Superior temporal gyrus (tissue), 1 donor: ENCODE results near the gene MSMP.
A peak's percentile ranks its signal among the peaks of the same experiment; 100 is the strongest.

Source experiments
- DNase-seq: peaks from one replicate; pipeline ENCODE4 v3.0.0-alpha.2; 2016; ENCODE audit errors: extremely low spot score

MSMP gene, protein sequence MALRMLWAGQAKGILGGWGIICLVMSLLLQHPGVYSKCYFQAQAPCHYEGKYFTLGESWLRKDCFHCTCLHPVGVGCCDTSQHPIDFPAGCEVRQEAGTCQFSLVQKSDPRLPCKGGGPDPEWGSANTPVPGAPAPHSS

DNA sequence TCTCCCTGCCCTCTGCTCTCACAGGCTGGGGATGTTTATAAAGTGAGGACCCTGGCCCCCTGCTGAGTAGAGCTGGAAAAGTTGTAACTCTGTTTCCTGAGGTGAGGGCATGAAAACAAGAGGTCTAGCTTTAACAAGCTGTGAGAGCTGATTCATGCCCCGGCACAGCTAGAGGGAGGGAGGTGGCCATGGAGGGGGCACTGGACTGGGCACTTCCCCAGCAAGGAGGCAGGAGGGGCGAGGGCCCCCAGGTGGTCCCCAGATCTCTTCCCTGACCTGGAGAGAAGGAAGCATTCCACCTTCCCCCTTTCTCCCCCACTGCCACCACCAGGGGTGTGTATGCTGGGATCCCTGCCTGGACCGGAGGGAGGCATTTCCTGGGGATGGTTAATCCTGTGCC lies at the start of gene MSMP:
Gene MSMP (minus strand): TSS at position 13 of the 400 bp plus-strand sequence. CDS start 147 bp downstream, outside the sequence.
- no peak for DNase-seq

DNA sequence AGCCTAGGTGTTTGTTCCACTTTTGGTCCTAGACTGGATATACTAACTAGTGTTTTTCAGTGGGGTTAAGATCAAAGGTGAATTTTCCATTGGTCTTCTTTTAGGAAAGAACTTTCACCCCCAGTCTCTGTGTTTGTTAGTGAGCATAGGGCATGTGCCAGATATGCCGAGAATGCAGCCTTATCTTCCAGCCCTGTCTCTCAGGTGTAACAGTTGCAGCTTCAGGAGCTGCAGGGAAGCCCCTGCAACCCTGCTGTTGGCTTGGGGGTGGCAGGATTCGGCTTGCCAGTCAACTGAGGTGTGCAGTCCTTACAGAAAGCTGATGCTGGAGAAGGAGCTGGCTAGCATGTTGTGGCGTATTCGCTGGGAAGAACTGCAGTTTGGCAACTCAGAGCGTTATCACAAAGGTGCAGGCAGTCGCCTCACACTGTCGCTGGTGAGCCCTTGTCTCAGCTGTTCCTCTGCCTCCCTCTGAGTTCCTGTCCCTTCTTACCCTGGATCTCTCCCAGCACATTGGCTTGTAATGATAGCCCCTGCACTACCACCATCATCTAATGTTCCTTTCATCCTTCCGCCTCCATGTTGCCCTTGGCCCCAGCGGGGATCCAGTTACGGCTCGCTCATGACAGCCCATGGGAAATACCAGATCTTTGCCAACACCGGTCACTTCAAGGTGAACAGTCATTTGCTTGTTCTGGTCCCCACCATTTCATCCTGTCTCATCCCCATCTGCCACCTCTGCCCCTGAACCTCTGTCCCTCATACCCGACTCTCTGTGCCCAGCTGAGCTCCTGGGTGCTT lies 47.5 kb upstream of the MSMP start:
- no peak for DNase-seq

DNA sequence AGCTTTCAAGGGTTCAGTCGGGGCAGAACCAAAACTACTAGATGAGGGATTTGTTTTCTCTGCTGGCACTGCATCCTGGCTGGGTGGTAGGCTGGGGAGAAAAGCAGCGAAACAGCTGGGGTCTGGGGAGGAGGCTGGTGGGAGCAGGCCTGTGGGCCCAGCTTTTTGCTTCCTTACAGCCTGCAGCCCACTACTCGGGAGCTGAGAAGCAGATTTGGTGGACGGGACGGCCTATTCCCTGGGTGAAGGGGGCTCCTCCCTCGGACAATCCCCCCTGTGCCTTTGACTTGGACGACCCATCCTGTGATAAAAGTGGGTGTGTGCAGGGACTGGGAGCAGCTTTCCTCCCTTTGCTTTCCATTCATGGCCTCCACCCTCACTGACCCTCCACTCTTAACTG lies 46.5 kb upstream of the MSMP start:
- DNase-seq, result no peak

DNA sequence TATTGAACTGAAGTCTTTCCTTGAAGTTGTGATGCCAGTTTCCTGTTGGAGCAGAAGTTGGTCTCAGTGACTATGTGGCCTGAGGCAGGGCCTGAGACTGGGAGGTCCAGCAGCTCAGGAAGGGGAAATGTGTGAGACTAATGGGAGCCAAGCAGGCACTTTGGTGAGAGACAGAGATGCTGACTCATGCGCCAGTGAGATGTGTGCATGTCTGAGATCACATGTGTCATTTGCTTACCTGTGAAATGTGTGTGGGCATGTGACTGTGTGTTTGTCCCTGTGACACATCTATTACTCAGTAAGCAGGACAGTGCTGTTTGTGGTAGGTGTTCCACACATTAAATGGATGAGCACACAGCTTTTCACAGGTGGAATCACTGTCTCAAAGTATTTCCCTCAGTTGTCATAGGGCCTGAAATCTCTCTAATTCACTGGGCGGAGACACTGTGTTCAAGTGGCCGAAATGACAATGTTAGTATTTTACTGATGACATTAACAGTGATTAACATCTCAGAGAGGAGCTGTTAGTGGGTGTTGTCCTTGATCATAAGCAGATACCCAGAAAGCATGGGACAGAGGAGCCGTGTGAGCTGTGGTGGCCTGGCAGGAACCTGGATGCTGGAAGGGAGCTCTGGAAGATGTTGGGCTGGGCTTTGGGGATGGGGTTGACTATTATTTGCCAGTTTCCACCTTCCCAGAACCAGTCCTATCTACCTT lies 44.7 kb upstream of the MSMP start:
- DNase-seq, result no peak

DNA sequence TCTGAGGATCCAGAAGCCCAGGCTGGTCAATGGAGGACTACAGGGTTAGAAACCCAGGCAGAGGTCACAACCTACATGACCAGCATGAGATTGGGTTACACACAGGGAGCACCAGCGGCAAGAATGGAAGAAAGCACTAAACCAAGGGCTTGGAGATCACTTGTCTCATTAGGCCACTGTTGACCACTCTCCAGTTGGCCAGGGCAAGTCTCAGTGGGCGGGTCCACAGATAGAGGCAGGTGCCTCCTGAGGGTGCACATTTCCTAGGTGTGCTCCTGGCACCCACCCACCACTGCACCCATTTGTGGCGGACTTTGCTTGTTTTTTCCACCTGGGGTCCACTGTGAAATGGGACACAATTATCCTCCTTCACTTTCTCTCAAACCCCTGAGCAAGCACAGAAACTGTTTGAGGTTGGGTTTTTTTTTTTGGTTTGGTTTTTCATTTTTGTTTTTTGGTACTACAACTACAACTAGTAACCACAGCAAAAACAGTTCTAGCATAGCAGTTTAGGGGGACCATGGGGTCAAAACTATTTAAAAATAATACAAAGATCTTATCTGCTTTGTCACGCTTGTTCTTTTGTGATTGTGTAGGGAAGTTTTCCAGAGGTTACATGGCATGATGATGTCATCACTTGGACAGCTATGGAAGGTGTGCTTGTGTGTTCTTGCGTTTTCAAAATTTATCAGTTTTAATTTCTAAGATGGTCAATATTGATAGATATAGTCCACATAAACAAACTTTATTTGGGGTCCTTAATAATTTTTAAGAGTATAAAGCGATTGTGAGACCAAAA lies 43.4 kb upstream of the MSMP start:
- no peak for DNase-seq

DNA sequence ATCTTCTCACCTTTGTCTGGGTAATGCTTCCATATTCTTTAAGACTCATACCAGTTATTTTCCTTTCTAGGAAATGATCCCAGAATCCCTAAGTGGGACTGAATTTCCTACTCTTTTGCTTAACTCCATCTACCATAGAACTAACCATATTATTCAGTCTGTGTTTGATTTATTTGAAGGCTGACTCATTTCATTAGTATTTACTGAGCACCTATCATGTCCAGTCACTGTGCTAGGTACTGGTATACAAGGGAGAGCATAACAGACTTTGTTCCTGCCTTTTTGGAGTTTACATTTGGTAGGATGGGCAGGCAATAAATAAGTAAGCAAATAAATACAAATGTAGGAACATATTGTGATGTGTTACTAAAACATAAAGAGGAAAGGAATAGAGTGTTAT lies 41.6 kb upstream of the MSMP start:
- no peak for DNase-seq

DNA sequence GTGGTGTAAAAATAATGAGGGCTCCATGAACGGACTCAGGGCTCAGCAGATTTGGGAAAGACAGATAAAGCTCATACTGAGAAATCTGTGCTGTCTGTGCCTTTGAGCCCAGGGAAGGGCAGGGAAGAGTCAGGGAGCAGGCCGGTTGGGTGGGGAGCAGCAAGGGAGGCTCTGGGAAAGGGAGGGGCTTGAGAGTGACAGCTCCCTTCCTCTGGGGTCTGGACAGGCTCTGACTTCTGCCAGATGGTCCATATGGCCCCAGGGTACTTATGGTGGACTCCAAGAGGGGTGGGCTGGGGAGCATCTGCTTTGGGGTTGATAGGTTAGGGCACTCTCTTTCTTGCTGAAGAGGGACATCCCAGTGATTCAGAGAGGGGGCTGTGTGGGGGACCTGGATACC lies 39.4 kb upstream of the MSMP start:
- no peak for DNase-seq

DNA sequence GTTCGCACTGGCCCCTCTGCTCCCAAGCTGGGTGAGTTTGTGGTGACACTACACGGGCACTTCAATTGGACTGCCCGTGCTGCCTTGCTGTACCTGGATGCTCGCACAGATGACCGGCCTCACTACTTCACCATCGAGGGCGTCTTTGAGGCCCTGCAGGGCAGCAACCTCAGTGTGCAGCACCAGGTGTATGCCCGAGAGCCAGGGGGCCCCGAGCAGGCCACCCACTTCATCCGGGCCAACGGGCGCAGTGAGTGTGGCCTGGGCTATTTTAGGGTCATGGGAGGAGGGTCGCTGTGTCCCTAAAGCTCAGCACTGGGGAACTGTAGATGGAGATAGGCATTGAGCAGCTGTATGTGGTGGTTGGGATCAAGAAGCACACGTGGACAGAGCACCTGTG lies 38.8 kb upstream of the MSMP start:
- no peak for DNase-seq

DNA sequence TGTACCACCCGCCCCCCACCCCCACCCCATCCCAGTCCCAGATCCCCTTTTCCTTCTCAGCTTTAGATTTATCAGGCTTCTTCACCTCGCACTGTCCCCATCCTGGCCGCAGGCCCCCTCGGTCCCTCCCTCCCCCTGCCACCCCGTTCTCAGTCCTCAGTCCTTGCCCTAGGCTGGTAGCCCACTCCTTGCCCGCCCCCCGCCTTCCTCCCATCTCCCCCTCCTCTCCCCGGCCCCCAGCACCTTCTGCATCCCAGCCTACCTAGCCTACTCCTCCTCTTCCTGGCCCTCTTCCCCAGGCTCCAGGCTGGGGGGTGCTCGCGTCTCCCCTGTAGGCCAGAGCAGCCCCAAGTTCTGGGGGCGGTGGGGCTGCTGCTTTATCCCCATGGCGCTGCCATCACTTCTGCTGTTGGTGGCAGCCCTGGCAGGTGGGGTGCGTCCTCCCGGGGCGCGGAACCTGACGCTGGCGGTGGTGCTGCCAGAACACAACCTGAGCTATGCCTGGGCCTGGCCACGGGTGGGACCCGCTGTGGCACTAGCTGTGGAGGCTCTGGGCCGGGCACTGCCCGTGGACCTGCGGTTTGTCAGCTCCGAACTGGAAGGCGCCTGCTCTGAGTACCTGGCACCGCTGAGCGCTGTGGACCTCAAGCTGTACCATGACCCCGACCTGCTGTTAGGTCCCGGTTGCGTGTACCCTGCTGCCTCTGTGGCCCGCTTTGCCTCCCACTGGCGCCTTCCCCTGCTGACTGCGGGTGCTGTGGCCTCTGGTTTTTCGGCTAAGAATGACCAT lies 38.1 kb upstream of the MSMP start:
- DNase-seq, result no peak

DNA sequence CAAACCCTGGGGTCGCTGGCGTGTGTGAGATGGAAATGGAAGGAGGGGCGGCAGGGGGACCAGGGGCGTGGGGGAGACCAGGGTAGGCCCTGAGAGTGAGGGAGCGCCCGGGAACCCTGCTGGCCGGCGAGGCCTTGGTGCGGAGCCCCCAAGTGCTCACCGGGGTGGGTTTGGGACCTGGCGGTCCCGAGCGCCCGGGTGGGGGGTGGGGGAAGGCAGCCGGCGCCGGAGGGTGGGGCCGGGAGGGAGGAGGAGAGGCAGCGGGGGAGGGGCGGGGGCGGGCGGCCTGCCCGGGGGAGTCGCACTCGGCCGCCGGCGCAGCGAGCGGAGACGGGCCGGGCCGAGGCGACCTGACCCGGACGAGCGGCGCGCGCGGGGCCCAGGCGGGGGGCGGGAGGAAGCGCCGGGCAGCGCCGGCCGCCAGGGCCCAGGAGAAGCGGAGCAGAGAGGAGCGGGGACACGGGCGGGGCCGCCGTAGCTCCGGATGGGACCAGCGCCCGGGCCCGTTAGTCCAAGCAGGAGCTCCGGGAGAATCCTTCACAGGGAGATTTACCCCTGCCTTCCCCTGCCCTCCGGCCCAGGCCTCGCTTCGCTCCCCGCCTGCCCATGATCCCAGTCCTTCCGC lies 37.3 kb upstream of the MSMP start, which contains the start of gene NPR2:
Gene NPR2 (plus strand): TSS at position 295 of the 625 bp plus-strand sequence. CDS start 818 bp downstream, outside the sequence.
- no peak for DNase-seq

DNA sequence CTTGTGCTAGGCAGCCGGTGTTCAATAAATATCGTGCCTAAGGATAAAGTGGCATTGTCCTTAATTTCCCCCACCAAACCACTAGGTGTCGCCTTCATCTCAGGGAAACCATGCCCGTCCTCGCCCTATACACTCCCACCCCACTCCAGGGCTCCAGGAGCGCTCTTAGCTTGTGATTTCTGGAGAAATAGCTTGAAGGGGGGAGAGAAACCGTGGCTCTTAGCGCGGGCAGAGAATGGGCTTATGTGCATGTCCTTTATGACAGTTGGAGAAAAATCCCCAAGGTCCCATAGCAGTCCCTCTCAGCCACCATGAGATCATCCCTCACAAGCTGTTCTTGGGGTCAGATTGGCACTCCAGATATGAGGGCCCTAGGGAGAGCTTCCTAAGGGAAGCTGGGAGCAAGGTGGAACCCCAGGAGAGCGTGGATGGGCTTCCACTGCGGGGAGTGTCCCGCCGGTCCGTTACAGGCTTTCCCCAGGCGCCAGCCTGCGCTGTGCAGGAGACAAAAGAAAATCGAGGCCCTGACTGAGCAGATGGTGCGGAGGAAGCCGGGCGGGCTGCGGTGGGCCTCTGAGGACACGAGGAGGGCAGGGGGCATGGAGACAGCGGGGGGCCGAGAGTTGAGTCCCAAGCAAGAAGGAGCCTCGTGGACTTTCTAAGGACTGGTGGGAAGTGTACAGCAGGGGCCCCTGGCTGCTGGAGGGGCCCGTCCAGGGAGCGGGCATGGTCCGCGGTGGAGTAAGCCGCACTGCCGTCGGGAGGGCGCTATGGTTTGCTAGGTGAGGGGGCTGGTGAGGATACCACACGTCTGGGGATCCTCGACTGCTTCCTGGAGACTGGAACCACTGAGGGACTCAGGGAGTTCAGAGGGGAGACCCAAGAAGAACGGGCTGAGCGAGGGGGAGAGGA lies 36.6 kb upstream of the MSMP start:
- DNase-seq, result peak; percentile 90

DNA sequence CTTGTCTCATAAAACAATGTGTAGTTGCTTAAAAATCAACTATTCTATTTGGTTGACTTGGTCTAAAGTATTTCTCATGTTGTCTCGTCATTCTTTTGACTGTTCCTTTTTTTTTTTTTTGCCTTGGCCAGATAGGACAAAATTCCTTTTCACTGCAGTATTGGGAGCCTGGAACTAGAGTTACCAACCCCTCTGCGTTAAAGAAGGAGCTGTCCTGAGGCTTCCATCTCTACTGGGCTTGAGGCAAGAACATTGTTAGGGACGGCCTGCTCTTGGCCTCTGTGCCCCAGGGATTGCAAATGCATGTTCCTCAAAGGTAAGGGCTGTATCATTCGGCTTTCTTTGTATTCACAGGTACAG lies 35.9 kb upstream of the MSMP start:
- DNase-seq, result no peak

DNA sequence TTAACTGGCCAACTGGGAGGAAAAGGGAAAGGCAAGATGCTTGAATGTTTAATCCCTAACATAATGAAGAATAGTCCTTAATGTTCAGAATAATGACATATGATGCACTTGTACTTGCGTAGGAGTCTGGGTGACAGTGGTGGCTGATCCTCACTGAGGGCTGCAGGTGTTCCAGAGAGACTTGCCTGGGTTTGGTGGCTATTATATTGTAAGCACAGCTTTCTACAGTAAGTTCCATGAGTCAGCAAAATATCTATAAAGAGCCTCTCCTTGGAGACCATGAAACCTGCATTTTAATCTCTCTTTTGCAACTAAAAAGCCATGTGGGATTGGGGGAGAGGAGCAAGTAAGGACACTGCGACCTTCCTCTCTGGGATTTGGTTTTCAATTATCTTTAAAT lies 35.5 kb upstream of the MSMP start:
- no peak for DNase-seq

DNA sequence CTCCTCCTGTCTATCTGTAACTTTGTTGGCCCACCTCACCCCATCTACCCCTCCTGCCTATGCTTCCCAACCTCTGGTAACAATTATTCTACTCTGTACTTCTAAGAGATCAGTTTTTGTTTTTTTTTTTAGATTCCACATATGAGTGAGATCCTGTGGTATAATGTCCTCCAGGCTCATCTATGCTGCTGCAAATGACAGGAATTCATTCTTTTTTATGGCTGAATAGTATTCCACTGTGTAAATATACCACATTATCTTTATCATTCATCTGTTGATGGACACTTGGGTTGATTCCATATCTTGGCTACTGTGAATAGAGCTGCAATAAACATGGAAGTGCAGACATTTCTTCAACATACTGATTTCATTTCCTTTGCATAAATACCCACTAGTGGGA lies 29.3 kb upstream of the MSMP start:
- DNase-seq, result no peak

DNA sequence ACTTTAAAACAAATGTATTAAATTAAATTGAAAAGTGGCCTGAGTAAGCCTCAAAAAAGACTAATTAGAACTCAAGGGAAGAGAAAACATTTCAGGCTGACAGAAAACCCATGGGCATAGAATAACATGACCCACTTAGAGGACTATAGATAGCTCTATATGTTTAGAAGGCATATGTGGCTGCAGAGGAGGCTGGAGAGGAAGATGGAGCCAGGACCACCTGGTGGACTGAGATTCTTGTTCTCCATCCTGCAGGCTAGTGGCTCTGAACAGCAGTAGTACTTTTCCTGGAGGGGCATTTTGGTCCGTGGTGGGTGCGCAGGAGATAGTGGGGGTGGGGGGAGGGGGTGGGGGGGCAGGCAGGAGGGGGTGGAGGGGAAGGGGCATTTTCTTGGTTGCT lies 27.0 kb upstream of the MSMP start:
- no peak for DNase-seq

DNA sequence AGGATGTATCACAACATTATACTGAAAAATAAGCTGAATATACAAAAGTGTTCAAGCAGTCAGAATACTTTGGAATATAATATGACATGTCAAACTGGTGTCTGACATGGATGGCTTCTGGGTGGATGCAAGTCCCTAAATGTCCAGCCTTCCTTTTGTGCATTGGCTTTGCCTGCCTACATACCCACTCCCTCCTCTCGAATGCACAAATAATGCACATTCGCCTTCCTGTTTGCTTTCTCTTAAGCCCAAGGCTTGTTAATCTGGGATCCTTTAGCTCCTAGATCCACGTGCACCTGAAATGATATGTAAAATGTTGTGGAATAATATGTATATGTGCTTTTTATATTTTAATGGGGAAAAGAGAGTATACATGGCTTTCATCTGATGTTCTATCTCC lies 24.4 kb upstream of the MSMP start:
- DNase-seq, result no peak

DNA sequence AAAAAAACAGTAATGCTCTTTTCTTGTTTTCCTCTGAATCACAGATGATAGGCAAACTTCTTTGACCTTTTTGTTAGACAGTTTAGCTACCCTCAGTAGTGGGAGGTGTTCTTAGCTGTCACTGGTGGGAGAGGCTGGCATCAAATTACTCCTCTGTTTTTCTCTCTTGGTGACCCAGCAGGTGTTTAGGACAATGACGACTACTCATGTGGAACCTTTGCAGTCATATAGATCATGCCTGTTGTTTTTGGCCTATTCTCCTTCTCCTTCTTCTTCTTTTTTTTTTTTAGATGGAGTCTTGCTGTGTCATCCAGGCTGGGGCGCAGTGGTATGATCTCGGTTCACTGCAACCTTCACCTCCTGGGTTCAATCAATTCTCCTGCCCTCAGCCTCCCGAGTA lies 21.9 kb upstream of the MSMP start:
- DNase-seq, result no peak

DNA sequence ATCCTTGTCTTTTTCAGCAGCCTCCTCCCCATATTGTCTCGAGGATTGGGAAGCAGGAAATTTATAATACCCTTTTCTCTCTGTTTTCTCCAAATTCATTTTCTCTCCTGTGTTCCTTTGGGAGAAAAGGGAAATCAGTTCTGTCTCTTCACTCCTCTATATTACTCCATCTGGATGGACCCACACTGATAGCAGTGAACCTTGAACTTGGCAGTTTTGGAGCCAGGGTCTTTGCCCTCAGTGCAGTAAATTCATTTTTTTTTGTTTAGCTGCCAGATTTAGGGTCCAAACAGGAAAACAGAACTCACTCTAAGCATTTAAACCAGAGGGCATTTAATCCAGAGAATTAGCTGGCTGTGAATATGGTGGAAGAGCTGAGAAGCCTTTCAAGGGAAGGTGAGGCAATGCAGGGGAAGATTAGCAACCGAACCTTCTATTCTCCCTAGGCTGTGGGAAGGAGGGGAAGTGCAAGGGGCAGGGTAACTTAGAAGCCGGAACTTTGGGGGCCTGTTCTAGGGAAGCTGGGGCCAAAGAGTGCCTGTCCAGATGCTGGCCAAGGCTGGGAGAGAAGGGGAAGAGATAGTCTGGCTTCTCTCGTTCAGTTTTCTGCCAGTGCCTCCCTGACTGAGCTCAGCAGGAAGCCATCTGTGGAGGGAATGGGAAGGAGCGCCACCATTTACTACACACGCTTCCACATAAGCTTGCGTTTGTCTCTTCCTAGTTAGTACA lies 21.0 kb upstream of the MSMP start:
- DNase-seq, result no peak

DNA sequence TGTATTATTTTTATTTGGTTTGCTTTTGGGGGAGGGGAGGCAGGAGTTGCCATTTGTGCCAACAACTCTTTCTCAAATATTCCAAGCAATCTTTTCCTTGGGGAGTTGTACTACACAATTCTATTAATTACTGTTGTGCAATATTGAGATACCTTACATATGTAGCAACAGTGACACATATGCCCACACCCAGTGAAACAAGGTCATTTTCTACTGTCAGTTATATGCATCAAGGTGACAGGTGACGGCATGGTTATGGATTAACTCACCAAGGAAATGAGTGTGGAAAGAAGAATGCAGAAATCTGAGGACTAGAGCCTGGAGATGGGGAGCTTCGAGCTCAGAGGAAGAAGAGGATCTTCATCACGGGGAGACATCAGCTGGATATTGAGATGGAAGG lies 17.9 kb upstream of the MSMP start:
- DNase-seq, result no peak
